NCI-H128 (cell line): Measurements from ENCODE around the gene PEPD.

ENCODE experiments used
- DNase-seq: peaks from one replicate; lab custom pipeline; 2025; ENCODE audit not compliant: unreplicated experiment; lab: John Stamatoyannopoulos, UW

The PEPD gene

GRCh38 chr19:33366897-33367296 lies 154.7 kb downstream of the PEPD start:
- DNase-seq = no peak

- no peak for DNase-seq
Observed at GRCh38 chr19:33366127-33366526, 155.5 kb downstream of the PEPD start.

GRCh38 chr19:33365691-33366090 lies 155.9 kb downstream of the PEPD start:
- DNase-seq = no peak

GRCh38 chr19:33363476-33363875 lies 158.1 kb downstream of the PEPD start:
- DNase-seq = no peak

- no peak for DNase-seq
Observed at GRCh38 chr19:33362508-33363228, 158.9 kb downstream of the PEPD start.

- no peak for DNase-seq
Observed at GRCh38 chr19:33359581-33359980, 162.0 kb downstream of the PEPD start.

GRCh38 chr19:33358408-33358807 lies 163.2 kb downstream of the PEPD start:
- no peak for DNase-seq

GRCh38 chr19:33357556-33357955 lies 164.0 kb downstream of the PEPD start:
- DNase-seq = no peak

GRCh38 chr19:33355535-33355934 lies 166.1 kb downstream of the PEPD start:
- DNase-seq = no peak

- DNase-seq = no peak
Observed at GRCh38 chr19:33350538-33351309, 170.9 kb downstream of the PEPD start.

GRCh38 chr19:33349319-33350289 lies 172.0 kb downstream of the PEPD start:
- no peak for DNase-seq

- no peak for DNase-seq
Observed at GRCh38 chr19:33348301-33349010, 173.1 kb downstream of the PEPD start.

GRCh38 chr19:33347300-33347699 lies 174.3 kb downstream of the PEPD start:
- no peak for DNase-seq

- DNase-seq = no peak
Observed at GRCh38 chr19:33346665-33347064, 174.9 kb downstream of the PEPD start.

- no peak for DNase-seq
Observed at GRCh38 chr19:33345163-33345562, 176.4 kb downstream of the PEPD start.

- no peak for DNase-seq
Observed at GRCh38 chr19:33344573-33344925, 177.0 kb downstream of the PEPD start.

- no peak for DNase-seq
Observed at GRCh38 chr19:33343859-33344572, 177.6 kb downstream of the PEPD start.

GRCh38 chr19:33343301-33343700 lies 178.3 kb downstream of the PEPD start:
- no peak for DNase-seq

GRCh38 chr19:33340991-33341390 lies 180.6 kb downstream of the PEPD start:
- no peak for DNase-seq
